Activated CD4-positive, alpha-beta T cell treated with anti-CD3 and anti-CD28 coated beads, Interleukin-2, amount 50 U/mL, for 48 hours (primary cell): ENCODE measurements around the gene DCXR.

Source experiments
- DNase-seq, 2 experiments: peaks; one replicate each; pipeline ENCODE4 v3.0.0-alpha.2; 2020

The DCXR gene

GRCh38 chr17:82008941-82009405 is 28.5 kb downstream of the DCXR start:
- DNase-seq = no peak

- DNase-seq = no peak
Observed at GRCh38 chr17:82008258-82008940, 29.1 kb downstream of the DCXR start.

- no peak for DNase-seq
Observed at GRCh38 chr17:82007495-82008257, 29.8 kb downstream of the DCXR start.

GRCh38 chr17:82007228-82007494 is 30.3 kb downstream of the DCXR start:
- DNase-seq = no peak

GRCh38 chr17:82006468-82007227 is 30.8 kb downstream of the DCXR start:
- no peak for DNase-seq

- no peak for DNase-seq
Observed at GRCh38 chr17:82005701-82006348, 31.7 kb downstream of the DCXR start.

- DNase-seq = no peak
Observed at GRCh38 chr17:82004517-82005455, 32.7 kb downstream of the DCXR start.

- peak; percentile 64 to 75 for DNase-seq
Observed at GRCh38 chr17:82003411-82004381, 33.8 kb downstream of the DCXR start.

- DNase-seq = no peak
Observed at GRCh38 chr17:82001571-82002056, 35.9 kb downstream of the DCXR start.

- no peak for DNase-seq
Observed at GRCh38 chr17:82000803-82001570, 36.5 kb downstream of the DCXR start.

GRCh38 chr17:81999976-82000802 is 37.3 kb downstream of the DCXR start:
- DNase-seq = no peak

GRCh38 chr17:81999587-81999975 is 37.9 kb downstream of the DCXR start:
- no peak for DNase-seq

- DNase-seq = no peak
Observed at GRCh38 chr17:81998691-81999438, 38.6 kb downstream of the DCXR start.

- DNase-seq = no peak
Observed at GRCh38 chr17:81998212-81998611, 39.3 kb downstream of the DCXR start.

GRCh38 chr17:81996757-81997441 is 40.6 kb downstream of the DCXR start:
- no peak for DNase-seq

- DNase-seq = no peak
Observed at GRCh38 chr17:81996232-81996756, 41.2 kb downstream of the DCXR start.
